Neural progenitor cell (in vitro differentiated cells): ENCODE measurements around the gene NSUN3.
"Not testable (repeated sequence)": the region's sequence is repeated elsewhere in the genome, so short reads cannot be mapped to it uniquely, and the experiment has no call there.

Experiments
- CTCF ChIP-seq: fragments of 200-600 bp; sonication (generic); IDR thresholded peaks from 2 replicates; pipeline ENCODE4 v1.5.1; 2017; ENCODE audit warnings: antibody characterized with exemption, mild to moderate bottlenecking
- EZH2 ChIP-seq: fragments of 200-600 bp; sonication (generic); IDR thresholded peaks from 2 replicates; pipeline ENCODE4 v1.6.1; 2017; ENCODE audit warnings: antibody characterized with exemption, mild to moderate bottlenecking, moderate library complexity

- TF ChIP-seq CTCF, EZH2: not testable (repeated sequence)
Measured at GRCh38 chr3:94110232-94110631, 47.4 kb downstream of the NSUN3 start.
